Upper lobe of left lung (tissue), 4 donors: ENCODE data around the gene VDAC1.

Source experiments
- CTCF ChIP-seq, 6 experiments: fragments of 450-650 bp in 4 of 6; fragments of 200-600 bp in 2 of 6; sonication (generic) in 2 of 6; IDR thresholded peaks; one replicate each; pipeline ENCODE4 v1.5.1; 2016 to 2019; ENCODE audit warnings: antibody characterized with exemption in 6 of 6
- POLR2A ChIP-seq, 4 donors: fragments of 450-650 bp; IDR thresholded peaks; one replicate each; pipeline ENCODE4 v1.5.1; 2016 to 2017; ENCODE audit warnings: antibody characterized with exemption in 4 of 4, mild to moderate bottlenecking in 2 of 4
- POLR2AphosphoS5 ChIP-seq, 2 donors: sonication (generic); formaldehyde crosslinking; IDR thresholded peaks; one replicate each; pipeline ENCODE4 v1.5.1; 2017; ENCODE audit warnings: antibody characterized with exemption in 2 of 2

- no peak for TF ChIP-seq CTCF (IDR thresholded peaks at IDR 0.05)
- TF ChIP-seq POLR2A (IDR thresholded peaks at IDR 0.05): no peak
- TF ChIP-seq POLR2AphosphoS5 (IDR thresholded peaks at IDR 0.05): no peak
Observed at GRCh38 chr5:134034326-134034725, 29.6 kb upstream of the VDAC1 start.
